Transverse colon (tissue), 4 donors: ENCODE data around the gene NXPH4.

Experiments used
- CTCF ChIP-seq, 5 experiments: fragments of 200-600 bp in 3 of 5; fragments of 450-650 bp in 2 of 5; sonication (generic) in 3 of 5; IDR thresholded peaks; 1 replicate in 2 of 5; 2 replicates in 3 of 5; pipeline ENCODE4 v1.5.1; 2016 to 2017; ENCODE audit warnings: antibody characterized with exemption in 5 of 5, inconsistent platforms in 3 of 5, mild to moderate bottlenecking in 2 of 5, moderate library complexity in 1 of 5
- POLR2A ChIP-seq: fragments of 450-650 bp; IDR thresholded peaks from one replicate; pipeline ENCODE4 v1.6.1; 2016; ENCODE audit warnings: antibody characterized with exemption, mild to moderate bottlenecking, moderate library complexity
- POLR2AphosphoS5 ChIP-seq, 3 donors: sonication (generic); formaldehyde crosslinking; IDR thresholded peaks; one replicate each; pipeline ENCODE4 v1.6.1; 2016; ENCODE audit warnings: antibody characterized with exemption in 3 of 3

DNA sequence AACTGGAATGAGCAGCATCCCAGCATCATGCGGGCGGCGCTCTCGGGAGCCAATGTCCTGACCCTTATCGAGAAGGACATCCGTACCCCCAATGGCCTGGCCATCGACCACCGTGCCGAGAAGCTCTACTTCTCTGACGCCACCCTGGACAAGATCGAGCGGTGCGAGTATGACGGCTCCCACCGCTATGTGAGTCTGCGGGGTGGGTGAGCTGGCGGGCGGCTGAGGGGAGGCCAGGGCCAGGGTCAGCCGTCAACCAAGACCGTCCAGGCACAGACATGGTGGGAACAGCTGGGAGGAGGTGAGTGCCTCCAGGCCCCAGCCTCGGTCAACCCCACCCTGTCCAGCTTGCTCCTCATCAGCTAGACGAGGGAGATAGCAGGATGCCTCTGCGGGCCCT lies 25.8 kb upstream of the NXPH4 start:
- TF ChIP-seq CTCF (IDR thresholded peaks at IDR 0.05) = no peak
- TF ChIP-seq POLR2A = no peak
- no peak for TF ChIP-seq POLR2AphosphoS5 (IDR thresholded peaks at IDR 0.05)
